Right lobe of liver (tissue), 4 donors: Measurements from ENCODE around the gene PSMD12.
"Not testable (repeated sequence)": the region's sequence is repeated elsewhere in the genome, so short reads cannot be mapped to it uniquely, and the experiment has no call there.

ENCODE experiments used
- CTCF ChIP-seq, 4 donors: fragments of 200-600 bp in 3 of 4; fragments of 450-650 bp in 1 of 4; IDR thresholded peaks; one replicate each; pipeline versions ENCODE4 v1.5.1 to v1.8.0; 2016 to 2022; ENCODE audit warnings: antibody characterized with exemption in 4 of 4, mild to moderate bottlenecking in 2 of 4
- POLR2A ChIP-seq: fragments of 450-650 bp; IDR thresholded peaks from one replicate; pipeline ENCODE4 v1.6.1; 2017; ENCODE audit warnings: antibody characterized with exemption, mild to moderate bottlenecking
- donor health status: DM: no; HTN: no; CAD: no.
- donor health status: DM: no; HTN: no; CAD: no.
- donor health status: DM: no; HTN: yes; CAD: no.

- not testable (repeated sequence) for TF ChIP-seq CTCF (IDR thresholded peaks at IDR 0.05); POLR2A
Observed at GRCh38 chr17:67321486-67321885, 44.9 kb downstream of the PSMD12 start.
